ENCODE results near the gene SHISAL1. TPM values are rescaled to one million over a fixed set of nuclear protein-coding genes. Genes with fewer than 3 reads are reported as not detected.

The SHISAL1 gene
- total and polyA plus RNA-seq, 11 donors: 0.32 to 1.5 (median 0.85) TPM

GRCh38 chr22:44214764-44215163 lies 98.0 kb downstream of the SHISAL1 start:
- Histone ChIP-seq H3K4me3 (no peak overlapping the region), H3K27me3 (no peaks in the 10 kb centered on the region), H3K36me3 (no peaks in the 10 kb centered on the region), H3K9me3 (peaks cover 0 to 23% (median 5%) of the 10 kb centered on the region in 12 donors), H3K27ac (no peak overlapping the region), H3K4me1 (peaks cover 0 to 22% (median 2%) of the 10 kb centered on the region in 12 donors)
- TF ChIP-seq POLR2A (IDR thresholded peaks at IDR 0.05) (no peak), CTCF (IDR thresholded peaks at IDR 0.05) (no peak)
- no peak for ATAC-seq
- intact Hi-C loops (cut with DNase I): no loop called here
- no peak for DNase-seq
- WGBS, 4 donors: 76 to 79% (median 78%) methylated on average over 6 of the region's 6 CpGs

GRCh38 chr22:44214187-44214586 lies 98.6 kb downstream of the SHISAL1 start:
- Histone ChIP-seq H3K9me3 (peaks cover 0 to 29% (median 6%) of the 10 kb centered on the region in 12 donors), H3K27me3 (no peaks in the 10 kb centered on the region), H3K4me3 (no peak overlapping the region), H3K36me3 (no peaks in the 10 kb centered on the region), H3K27ac (no peak overlapping the region), H3K4me1 (peaks cover 0 to 22% (median 2%) of the 10 kb centered on the region in 12 donors)
- ATAC-seq: no peak
- no peak for DNase-seq
- TF ChIP-seq CTCF (IDR thresholded peaks at IDR 0.05) (no peak), POLR2A (IDR thresholded peaks at IDR 0.05) (no peak)
- intact Hi-C loops (cut with DNase I): no loop called here
- WGBS, 4 donors: 94 to 100% (median 97%) methylated on average over 1 to 3 of the region's 3 CpGs

GRCh38 chr22:44213489-44214043 lies 99.2 kb downstream of the SHISAL1 start:
- intact Hi-C loops (cut with DNase I): no loop called here
- peaks cover 0 to 22% (median 2%) of the 10 kb centered on the region in 12 donors for H3K4me1 ChIP-seq
- 77 to 93% (median 90%) methylated on average over 3 of the region's 3 CpGs for WGBS, 4 donors
- H3K4me3 ChIP-seq: no peak overlapping the region
- no peaks in the 10 kb centered on the region for H3K27me3 ChIP-seq
- no peaks in the 10 kb centered on the region for H3K36me3 ChIP-seq
- no peak for ATAC-seq
- H3K9me3 ChIP-seq: peaks cover 0 to 34% (median 6%) of the 10 kb centered on the region in 12 donors
- no peak for DNase-seq
- no peak overlapping the region for H3K27ac ChIP-seq
- TF ChIP-seq CTCF (IDR thresholded peaks at IDR 0.05) (no peak), POLR2A (IDR thresholded peaks at IDR 0.05) (no peak)

GRCh38 chr22:44212936-44213335 lies 99.8 kb downstream of the SHISAL1 start:
- Histone ChIP-seq H3K27ac (peak overlapping the region in 1 of 12 donors; percentile 58), H3K4me1 (peaks cover 0 to 22% (median 2%) of the 10 kb centered on the region in 12 donors), H3K36me3 (no peaks in the 10 kb centered on the region), H3K4me3 (no peak overlapping the region), H3K27me3 (no peaks in the 10 kb centered on the region), H3K9me3 (peaks cover 0 to 36% (median 6%) of the 10 kb centered on the region in 12 donors)
- ATAC-seq (no peak), DNase-seq (no peak)
- 86 to 100% (median 95%) methylated on average over 1 of the region's 1 CpG for WGBS, 4 donors
- TF ChIP-seq CTCF (IDR thresholded peaks at IDR 0.05) (no peak), POLR2A (IDR thresholded peaks at IDR 0.05) (no peak)
- intact Hi-C loops (cut with DNase I): no loop called here
